Gastrocnemius medialis (tissue), 4 donors: Measurements from ENCODE around the gene PTGS2.

Source experiments
- CTCF ChIP-seq, 5 experiments: fragments of 450-650 bp in 3 of 5; fragments of 200-600 bp in 2 of 5; sonication (generic) in 2 of 5; IDR thresholded peaks in 4 of 5; conservative IDR thresholded peaks in 1 of 5; 1 replicate in 4 of 5; 2 replicates in 1 of 5; pipeline ENCODE4 v1.5.1; 2016 to 2019; ENCODE audit warnings: antibody characterized with exemption in 5 of 5, mild to moderate bottlenecking in 3 of 5, moderate library complexity in 3 of 5
- POLR2A ChIP-seq, 2 donors: fragments of 450-650 bp; IDR thresholded peaks; one replicate each; pipeline ENCODE4 v1.6.1; 2017; ENCODE audit warnings: antibody characterized with exemption in 2 of 2, mild to moderate bottlenecking in 2 of 2, moderate library complexity in 2 of 2

DNA sequence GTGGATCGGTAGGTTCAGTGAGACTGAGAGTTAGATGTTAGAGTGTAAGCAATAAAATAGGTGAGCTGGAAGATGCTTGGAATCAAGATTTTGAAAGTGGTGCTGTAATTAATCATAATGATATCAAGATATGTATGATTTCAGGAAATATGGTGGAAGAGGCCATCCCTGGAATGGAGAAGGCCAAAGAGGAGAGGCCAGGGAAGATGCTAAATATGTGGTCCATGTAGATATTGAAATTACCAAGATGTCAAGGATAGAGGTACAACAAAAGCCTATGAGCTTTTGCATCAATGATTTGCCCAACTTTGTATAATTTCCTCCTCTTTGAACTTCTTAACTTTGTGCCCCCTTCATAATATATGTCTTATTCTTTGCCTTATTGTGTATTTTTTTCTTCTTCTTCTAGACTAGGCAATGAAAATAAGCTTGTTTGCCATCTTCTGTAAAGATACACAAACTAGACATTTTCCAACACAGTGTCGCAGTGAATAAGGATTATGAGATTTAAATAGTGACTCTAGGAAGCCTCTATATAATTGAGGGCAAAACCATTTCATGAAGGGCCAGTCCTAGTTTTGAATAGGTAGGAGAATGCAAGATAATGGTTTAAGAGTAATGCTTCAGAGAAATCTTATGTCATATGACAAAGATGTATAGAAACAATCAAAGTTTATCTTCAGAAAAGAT is 8.9 kb downstream of the PTGS2 start:
- TF ChIP-seq CTCF (IDR thresholded peaks at IDR 0.05 in 4 of 5, conservative IDR thresholded peaks at IDR 0.05 in 1 of 5), result no peak
- TF ChIP-seq POLR2A (IDR thresholded peaks at IDR 0.05), result no peak
